Hepatocyte (in vitro differentiated cells): ENCODE measurements around the gene STAB2.

Experiments used
- CTCF ChIP-seq: fragments of 200-600 bp; sonication (generic); IDR thresholded peaks from 2 replicates; pipeline ENCODE4 v1.5.1; 2016; ENCODE audit warnings: antibody characterized with exemption, mild to moderate bottlenecking; ENCODE audit not compliant: poor library complexity
- EZH2 ChIP-seq: fragments of 200-600 bp; sonication (generic); IDR thresholded peaks from 2 replicates; pipeline ENCODE4 v1.6.1; 2016; ENCODE audit warnings: antibody characterized with exemption, mild to moderate bottlenecking, borderline replicate concordance
- EZH2phosphoT487 ChIP-seq: fragments of 200-600 bp; sonication (generic); IDR thresholded peaks from one replicate; pipeline ENCODE4 v1.6.1; 2018; ENCODE audit warnings: antibody characterized with exemption, mild to moderate bottlenecking, low read depth, moderate library complexity; ENCODE audit not compliant: unreplicated experiment, severe bottlenecking

GRCh38 chr12:103779410-103780092 lies 192.5 kb downstream of the STAB2 start:
- no peak for TF ChIP-seq CTCF
- TF ChIP-seq EZH2, result no peak
- TF ChIP-seq EZH2phosphoT487, result no peak
